HG03196 (cell line): Measurements from ENCODE around the gene VPS13D.
"Not testable (repeated sequence)": the region's sequence is repeated elsewhere in the genome, so short reads cannot be mapped to it uniquely, and the experiment has no call there.

ENCODE experiments used
- ATAC-seq: cut with Tn5 transposase; IDR thresholded peaks from one replicate; pipeline ENCODE4 v1.9.1; 2021; ENCODE audit not compliant: unreplicated experiment

VPS13D gene

GRCh38 chr1:12284486-12284885 is 54.7 kb downstream of the VPS13D start:
- no peak for ATAC-seq

- ATAC-seq, result no peak
Observed at GRCh38 chr1:12285496-12286143, 55.8 kb downstream of the VPS13D start.

- no peak for ATAC-seq
Observed at GRCh38 chr1:12287869-12288268, 58.0 kb downstream of the VPS13D start.

GRCh38 chr1:12290828-12291227 is 61.0 kb downstream of the VPS13D start:
- no peak for ATAC-seq

- ATAC-seq, result no peak
Observed at GRCh38 chr1:12293416-12293815, 63.6 kb downstream of the VPS13D start.

GRCh38 chr1:12294076-12294475 is 64.2 kb downstream of the VPS13D start:
- no peak for ATAC-seq

- no peak for ATAC-seq
Observed at GRCh38 chr1:12296016-12296415, 66.2 kb downstream of the VPS13D start.

- peak; percentile 75 for ATAC-seq
Observed at GRCh38 chr1:12296623-12297022, 66.8 kb downstream of the VPS13D start.

GRCh38 chr1:12300706-12301105 is 70.9 kb downstream of the VPS13D start:
- no peak for ATAC-seq

- no peak for ATAC-seq
Observed at GRCh38 chr1:12301518-12302237, 71.8 kb downstream of the VPS13D start.

- no peak for ATAC-seq
Observed at GRCh38 chr1:12302798-12303447, 73.1 kb downstream of the VPS13D start.

- no peak for ATAC-seq
Observed at GRCh38 chr1:12305377-12305776, 75.5 kb downstream of the VPS13D start.

GRCh38 chr1:12309783-12310742 is 80.2 kb downstream of the VPS13D start:
- no peak for ATAC-seq

- ATAC-seq, result no peak
Observed at GRCh38 chr1:12314333-12314903, 84.6 kb downstream of the VPS13D start.

- ATAC-seq, result no peak
Observed at GRCh38 chr1:12315146-12315545, 85.3 kb downstream of the VPS13D start.

- no peak for ATAC-seq
Observed at GRCh38 chr1:12316331-12316730, 86.5 kb downstream of the VPS13D start.

GRCh38 chr1:12320486-12320885 is 90.7 kb downstream of the VPS13D start:
- ATAC-seq, result no peak

GRCh38 chr1:12324423-12324822 is 94.6 kb downstream of the VPS13D start:
- no peak for ATAC-seq

GRCh38 chr1:12324973-12325372 is 95.1 kb downstream of the VPS13D start:
- ATAC-seq, result not testable (repeated sequence)

- no peak for ATAC-seq
Observed at GRCh38 chr1:12326986-12327385, 97.2 kb downstream of the VPS13D start.

GRCh38 chr1:12327566-12327965 is 97.7 kb downstream of the VPS13D start:
- ATAC-seq, result no peak
